ENCODE results near the gene LAPTM5.
A peak's percentile ranks its signal among the peaks of the same experiment; 100 is the strongest.

The LAPTM5 gene

GRCh38 chr1:30719406-30720270 is 37.9 kb downstream of the LAPTM5 start (continued):
- TF ChIP-seq ZNF776 (tag by site-specific recombination; IDR thresholded peaks at IDR 0.05; ENCODE audit: borderline replicate concordance) = no peak
- TF ChIP-seq ZNF37A (tag by site-specific recombination; IDR thresholded peaks at IDR 0.05) = no peak
- TF ChIP-seq, protein P1, sequence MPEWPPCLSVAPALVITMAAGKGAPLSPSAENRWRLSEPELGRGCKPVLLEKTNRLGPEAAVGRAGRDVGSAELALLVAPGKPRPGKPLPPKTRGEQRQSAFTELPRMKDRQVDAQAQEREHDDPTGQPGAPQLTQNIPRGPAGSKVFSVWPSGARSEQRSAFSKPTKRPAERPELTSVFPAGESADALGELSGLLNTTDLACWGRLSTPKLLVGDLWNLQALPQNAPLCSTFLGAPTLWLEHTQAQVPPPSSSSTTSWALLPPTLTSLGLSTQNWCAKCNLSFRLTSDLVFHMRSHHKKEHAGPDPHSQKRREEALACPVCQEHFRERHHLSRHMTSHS (tag by site-specific recombination; IDR thresholded peaks at IDR 0.05) = no peak
- TF ChIP-seq ZNF23 (tag by site-specific recombination; IDR thresholded peaks at IDR 0.05; ENCODE audit: borderline replicate concordance) = no peak
- TF ChIP-seq KLF7 (tag by site-specific recombination; IDR thresholded peaks at IDR 0.05; ENCODE audit: borderline replicate concordance) = peak; percentile 12; the same call in 1 of the 2 replicates
- no peak for TF ChIP-seq ZNF112 (tag by site-specific recombination; IDR thresholded peaks at IDR 0.05)

DNA sequence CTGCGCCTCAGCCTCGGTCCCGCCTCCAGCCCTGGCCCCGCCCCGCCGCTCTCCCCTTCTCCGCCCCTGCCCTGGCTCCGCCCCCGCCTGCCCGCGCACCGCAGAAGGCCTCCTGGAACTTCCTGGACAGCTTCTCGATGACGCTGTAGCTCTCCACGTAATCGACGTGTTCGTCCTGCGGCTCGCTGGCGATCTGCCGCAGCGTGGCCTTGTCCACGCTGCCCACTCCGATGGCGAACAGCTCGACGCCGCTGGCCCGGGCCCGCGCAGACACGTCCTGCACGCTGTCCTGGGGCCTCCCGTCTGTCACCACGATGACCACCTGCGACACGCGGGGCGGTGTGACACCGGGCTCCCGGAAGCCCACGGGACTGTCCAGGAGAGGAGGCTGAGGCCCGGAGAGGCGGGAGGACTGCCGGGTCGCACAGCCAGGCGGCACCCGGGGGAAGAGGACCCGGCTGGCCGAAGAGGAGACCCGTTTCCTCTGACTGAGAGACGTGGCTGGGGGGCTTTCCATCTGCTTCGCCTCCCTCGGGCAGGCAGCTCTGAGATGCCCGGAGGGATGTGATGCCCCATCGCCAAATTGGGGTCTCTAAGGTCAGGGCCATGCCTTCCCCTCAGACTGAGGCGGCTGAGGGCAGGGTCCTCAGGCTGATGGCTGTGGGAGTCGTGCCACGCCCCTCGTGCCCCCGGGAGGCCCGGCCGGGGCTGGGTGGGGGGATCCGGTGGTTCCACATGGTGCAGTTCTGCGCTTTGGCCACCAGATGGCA is 38.8 kb downstream of the LAPTM5 start:
- Histone ChIP-seq H3K4me3 (ENCODE audit: low read depth, low read length) (peak overlapping the region; percentile 57), H3K27ac (ENCODE audit: extremely low read depth, low read depth, low read length) (peak overlapping the region; percentile 37; the same call in 1 of the 2 replicates), H3K4me1 (ENCODE audit: control insufficient read depth, insufficient read depth, low read length) (no peaks in the 10 kb centered on the region), H3K36me3 (ENCODE audit: control insufficient read depth in 2 of 2, insufficient read depth in 1 of 2, low read length in 2 of 2) (no peaks in the 10 kb centered on the region), H3K9me3 (ENCODE audit: control insufficient read depth, insufficient read depth, low read depth, low read length) (no peaks in the 10 kb centered on the region)
- CTCF ChIA-PET = interaction anchor here (0.5 to 13.2 kb wide), 46 partner anchors 9 to 1667 kb away, joined by 3 to 374 read pairs (median 3); no protein-coding TSS in a partner anchor
- POLR2A ChIA-PET = interaction anchor here (0.7 to 2.1 kb wide), 5 partner anchors 14 to 1356 kb away, joined by 3 to 24 read pairs (median 5); no protein-coding TSS in a partner anchor
- TF ChIP-seq ZNF148 (tag by site-specific recombination; IDR thresholded peaks at IDR 0.05; ENCODE audit: borderline replicate concordance) (no peak), BCL11A (tag by site-specific recombination; IDR thresholded peaks at IDR 0.05; ENCODE audit: low read depth) (peak; percentile 96), KLF8 (tag by site-specific recombination; IDR thresholded peaks at IDR 0.05) (peak; percentile 35), ZNF354C (tag by site-specific recombination; IDR thresholded peaks at IDR 0.05; ENCODE audit: borderline replicate concordance, low read depth) (no peak), ZEB2 (tag by site-specific recombination; IDR thresholded peaks at IDR 0.05) (peak; percentile 90), ZNF157 (tag by site-specific recombination; IDR thresholded peaks at IDR 0.05) (no peak), ZNF514 (tag by site-specific recombination; IDR thresholded peaks at IDR 0.05) (no peak), ZNF621 (tag by site-specific recombination; IDR thresholded peaks at IDR 0.05) (no peak), ZNF777 (tag by site-specific recombination; IDR thresholded peaks at IDR 0.05; ENCODE audit: borderline replicate concordance) (peak; percentile 100), ZNF843 (tag by site-specific recombination; IDR thresholded peaks at IDR 0.05) (peak; percentile 42; the same call in 1 of the 2 replicates), ZNF18 (tag by site-specific recombination; IDR thresholded peaks at IDR 0.05) (no peak), ZBTB21 (tag by site-specific recombination; IDR thresholded peaks at IDR 0.05) (peak; percentile 93), ZNF473 (tag by site-specific recombination; IDR thresholded peaks at IDR 0.05) (no peak), ZBTB8A (tag by site-specific recombination; IDR thresholded peaks at IDR 0.05) (peak; percentile 46; the same call in 1 of the 2 replicates), ZNF571 (tag by site-specific recombination; IDR thresholded peaks at IDR 0.05) (no peak)
- TF ChIP-seq, protein P2, sequence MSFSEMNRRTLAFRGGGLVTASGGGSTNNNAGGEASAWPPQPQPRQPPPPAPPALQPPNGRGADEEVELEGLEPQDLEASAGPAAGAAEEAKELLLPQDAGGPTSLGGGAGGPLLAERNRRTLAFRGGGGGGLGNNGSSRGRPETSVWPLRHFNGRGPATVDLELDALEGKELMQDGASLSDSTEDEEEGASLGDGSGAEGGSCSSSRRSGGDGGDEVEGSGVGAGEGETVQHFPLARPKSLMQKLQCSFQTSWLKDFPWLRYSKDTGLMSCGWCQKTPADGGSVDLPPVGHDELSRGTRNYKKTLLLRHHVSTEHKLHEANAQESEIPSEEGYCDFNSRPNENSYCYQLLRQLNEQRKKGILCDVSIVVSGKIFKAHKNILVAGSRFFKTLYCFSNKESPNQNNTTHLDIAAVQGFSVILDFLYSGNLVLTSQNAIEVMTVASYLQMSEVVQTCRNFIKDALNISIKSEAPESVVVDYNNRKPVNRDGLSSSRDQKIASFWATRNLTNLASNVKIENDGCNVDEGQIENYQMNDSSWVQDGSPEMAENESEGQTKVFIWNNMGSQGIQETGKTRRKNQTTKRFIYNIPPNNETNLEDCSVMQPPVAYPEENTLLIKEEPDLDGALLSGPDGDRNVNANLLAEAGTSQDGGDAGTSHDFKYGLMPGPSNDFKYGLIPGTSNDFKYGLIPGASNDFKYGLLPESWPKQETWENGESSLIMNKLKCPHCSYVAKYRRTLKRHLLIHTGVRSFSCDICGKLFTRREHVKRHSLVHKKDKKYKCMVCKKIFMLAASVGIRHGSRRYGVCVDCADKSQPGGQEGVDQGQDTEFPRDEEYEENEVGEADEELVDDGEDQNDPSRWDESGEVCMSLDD (tag by site-specific recombination; IDR thresholded peaks at IDR 0.05) = peak; percentile 34; the same call in 1 of the 2 replicates
- TF ChIP-seq, protein P3, sequence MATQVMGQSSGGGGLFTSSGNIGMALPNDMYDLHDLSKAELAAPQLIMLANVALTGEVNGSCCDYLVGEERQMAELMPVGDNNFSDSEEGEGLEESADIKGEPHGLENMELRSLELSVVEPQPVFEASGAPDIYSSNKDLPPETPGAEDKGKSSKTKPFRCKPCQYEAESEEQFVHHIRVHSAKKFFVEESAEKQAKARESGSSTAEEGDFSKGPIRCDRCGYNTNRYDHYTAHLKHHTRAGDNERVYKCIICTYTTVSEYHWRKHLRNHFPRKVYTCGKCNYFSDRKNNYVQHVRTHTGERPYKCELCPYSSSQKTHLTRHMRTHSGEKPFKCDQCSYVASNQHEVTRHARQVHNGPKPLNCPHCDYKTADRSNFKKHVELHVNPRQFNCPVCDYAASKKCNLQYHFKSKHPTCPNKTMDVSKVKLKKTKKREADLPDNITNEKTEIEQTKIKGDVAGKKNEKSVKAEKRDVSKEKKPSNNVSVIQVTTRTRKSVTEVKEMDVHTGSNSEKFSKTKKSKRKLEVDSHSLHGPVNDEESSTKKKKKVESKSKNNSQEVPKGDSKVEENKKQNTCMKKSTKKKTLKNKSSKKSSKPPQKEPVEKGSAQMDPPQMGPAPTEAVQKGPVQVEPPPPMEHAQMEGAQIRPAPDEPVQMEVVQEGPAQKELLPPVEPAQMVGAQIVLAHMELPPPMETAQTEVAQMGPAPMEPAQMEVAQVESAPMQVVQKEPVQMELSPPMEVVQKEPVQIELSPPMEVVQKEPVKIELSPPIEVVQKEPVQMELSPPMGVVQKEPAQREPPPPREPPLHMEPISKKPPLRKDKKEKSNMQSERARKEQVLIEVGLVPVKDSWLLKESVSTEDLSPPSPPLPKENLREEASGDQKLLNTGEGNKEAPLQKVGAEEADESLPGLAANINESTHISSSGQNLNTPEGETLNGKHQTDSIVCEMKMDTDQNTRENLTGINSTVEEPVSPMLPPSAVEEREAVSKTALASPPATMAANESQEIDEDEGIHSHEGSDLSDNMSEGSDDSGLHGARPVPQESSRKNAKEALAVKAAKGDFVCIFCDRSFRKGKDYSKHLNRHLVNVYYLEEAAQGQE (tag by site-specific recombination; IDR thresholded peaks at IDR 0.05) = peak; percentile 62

Measured in HEK293 (cell line).